ENCODE measurements around the gene ABCA3.

Gene ABCA3

GRCh38 chr16:2233046-2233775 lies 107.3 kb downstream of the ABCA3 start:
- DNase-seq: no peak

- no peak for DNase-seq
Observed at GRCh38 chr16:2232094-2232990, 108.2 kb downstream of the ABCA3 start.

- no peak for DNase-seq
Observed at GRCh38 chr16:2231016-2231931, 109.3 kb downstream of the ABCA3 start.

- no peak for DNase-seq
Observed at GRCh38 chr16:2230376-2230775, 110.2 kb downstream of the ABCA3 start.

- no peak for DNase-seq
Observed at GRCh38 chr16:2229632-2230250, 110.8 kb downstream of the ABCA3 start.

GRCh38 chr16:2229091-2229490 lies 111.4 kb downstream of the ABCA3 start:
- DNase-seq: no peak

GRCh38 chr16:2228161-2228824 lies 112.2 kb downstream of the ABCA3 start:
- DNase-seq: no peak

- DNase-seq: no peak
Observed at GRCh38 chr16:2226918-2227317, 113.6 kb downstream of the ABCA3 start.

GRCh38 chr16:2226245-2226793 lies 114.2 kb downstream of the ABCA3 start:
- no peak for DNase-seq

Data from effector CD8-positive, alpha-beta T cell (primary cell).